Embryonic facial prominence (tissue), 1 donor: ENCODE data around the gene PHLPP1.

Source experiments
- DNase-seq: peaks from one replicate; pipeline ENCODE4 v3.0.0-alpha.2; 2016; ENCODE audit errors: extremely low spot score

Gene PHLPP1

GRCh38 chr18:62938487-62938886 is 223.1 kb downstream of the PHLPP1 start:
- DNase-seq = no peak

GRCh38 chr18:62939433-62939832 is 224.1 kb downstream of the PHLPP1 start:
- no peak for DNase-seq

GRCh38 chr18:62939926-62940325 is 224.6 kb downstream of the PHLPP1 start:
- DNase-seq = no peak

GRCh38 chr18:62942578-62942977 is 227.2 kb downstream of the PHLPP1 start:
- DNase-seq = no peak

GRCh38 chr18:62944454-62944853 is 229.1 kb downstream of the PHLPP1 start:
- no peak for DNase-seq

- DNase-seq = no peak
Measured at GRCh38 chr18:62948788-62949187, 233.4 kb downstream of the PHLPP1 start.

- no peak for DNase-seq
Measured at GRCh38 chr18:62950246-62950645, 234.9 kb downstream of the PHLPP1 start.

- DNase-seq = no peak
Measured at GRCh38 chr18:62952807-62953206, 237.5 kb downstream of the PHLPP1 start.

GRCh38 chr18:62953663-62954062 is 238.3 kb downstream of the PHLPP1 start:
- DNase-seq = no peak

- DNase-seq = no peak
Measured at GRCh38 chr18:62954366-62954765, 239.0 kb downstream of the PHLPP1 start.

GRCh38 chr18:62957885-62958472 is 242.6 kb downstream of the PHLPP1 start:
- no peak for DNase-seq

GRCh38 chr18:62959481-62959880 is 244.1 kb downstream of the PHLPP1 start:
- no peak for DNase-seq

- DNase-seq = no peak
Measured at GRCh38 chr18:62963507-62963906, 248.2 kb downstream of the PHLPP1 start.

- DNase-seq = no peak
Measured at GRCh38 chr18:62964432-62964831, 249.1 kb downstream of the PHLPP1 start.

GRCh38 chr18:62967089-62967488 is 251.7 kb downstream of the PHLPP1 start:
- no peak for DNase-seq

- no peak for DNase-seq
Measured at GRCh38 chr18:62973689-62974088, 258.3 kb downstream of the PHLPP1 start.

GRCh38 chr18:62974388-62974787 is 259.0 kb downstream of the PHLPP1 start:
- DNase-seq = no peak

- DNase-seq = no peak
Measured at GRCh38 chr18:62974928-62975675, 259.8 kb downstream of the PHLPP1 start.

GRCh38 chr18:62975785-62976184 is 260.4 kb downstream of the PHLPP1 start:
- no peak for DNase-seq

GRCh38 chr18:62976227-62976626 is 260.9 kb downstream of the PHLPP1 start:
- DNase-seq = no peak

GRCh38 chr18:62977512-62977911 is 262.2 kb downstream of the PHLPP1 start:
- no peak for DNase-seq

- no peak for DNase-seq
Measured at GRCh38 chr18:62978251-62979049, 263.1 kb downstream of the PHLPP1 start.

GRCh38 chr18:62979176-62979575 is 263.8 kb downstream of the PHLPP1 start:
- no peak for DNase-seq
